ENCODE measurements around the gene MKX. TPM values are rescaled to one million over a fixed set of nuclear protein-coding genes. Genes with fewer than 3 reads are reported as not detected.

MKX gene
- total RNA-seq, 2 donors from 2014 or later, result 0.10 to 2.3 TPM

- no peak overlapping the region for H3K4me3 ChIP-seq
- no peaks in the 10 kb centered on the region for H3K4me1 ChIP-seq
- no peaks in the 10 kb centered on the region for H3K36me3 ChIP-seq
- intact Hi-C loops (cut with DNase I), result no loop called here
- no peak overlapping the region for H3K9ac ChIP-seq (ENCODE audit: low read depth in 2 of 2, low read length in 2 of 2)
- DNase-seq, result no peak
- H3K27me3 ChIP-seq, result no peaks in the 10 kb centered on the region
- H3K9me3 ChIP-seq, result no peaks in the 10 kb centered on the region
- no peak for TF ChIP-seq CTCF (IDR thresholded peaks at IDR 0.05)
- no peak overlapping the region for H3K27ac ChIP-seq
Observed at GRCh38 chr10:27643301-27643700, 102.3 kb downstream of the MKX start.

GRCh38 chr10:27642023-27642589, 103.5 kb downstream of the MKX start:
- no peak for TF ChIP-seq CTCF (IDR thresholded peaks at IDR 0.05)
- DNase-seq, result no peak
- H3K9ac ChIP-seq (ENCODE audit: low read depth in 2 of 2, low read length in 2 of 2), result no peak overlapping the region
- no peaks in the 10 kb centered on the region for H3K36me3 ChIP-seq
- no peaks in the 10 kb centered on the region for H3K27me3 ChIP-seq
- H3K4me3 ChIP-seq, result no peak overlapping the region
- no peaks in the 10 kb centered on the region for H3K4me1 ChIP-seq
- H3K27ac ChIP-seq, result no peak overlapping the region
- no peaks in the 10 kb centered on the region for H3K9me3 ChIP-seq
- intact Hi-C loops (cut with DNase I), result no loop called here

- Histone ChIP-seq H3K9ac (ENCODE audit: low read depth in 2 of 2, low read length in 2 of 2) (no peak overlapping the region), H3K9me3 (no peaks in the 10 kb centered on the region), H3K27ac (no peak overlapping the region), H3K36me3 (no peaks in the 10 kb centered on the region), H3K4me3 (no peak overlapping the region), H3K4me1 (no peaks in the 10 kb centered on the region), H3K27me3 (no peaks in the 10 kb centered on the region)
- intact Hi-C loops (cut with DNase I), result no loop called here
- no peak for TF ChIP-seq CTCF (IDR thresholded peaks at IDR 0.05)
- no peak for DNase-seq
Observed at GRCh38 chr10:27638071-27638750, 107.4 kb downstream of the MKX start.

- Histone ChIP-seq H3K27ac (no peak overlapping the region), H3K9me3 (no peaks in the 10 kb centered on the region), H3K27me3 (no peaks in the 10 kb centered on the region), H3K4me1 (no peaks in the 10 kb centered on the region), H3K36me3 (no peaks in the 10 kb centered on the region), H3K4me3 (no peak overlapping the region), H3K9ac (ENCODE audit: low read depth in 2 of 2, low read length in 2 of 2) (no peak overlapping the region)
- TF ChIP-seq CTCF (IDR thresholded peaks at IDR 0.05), result no peak
- intact Hi-C loops (cut with DNase I), result no loop called here
- DNase-seq, result no peak
Observed at GRCh38 chr10:27637601-27638000, 108.0 kb downstream of the MKX start.

- no peaks in the 10 kb centered on the region for H3K9me3 ChIP-seq
- no peak for TF ChIP-seq CTCF (IDR thresholded peaks at IDR 0.05)
- H3K4me1 ChIP-seq, result no peaks in the 10 kb centered on the region
- no peak overlapping the region for H3K9ac ChIP-seq (ENCODE audit: low read depth in 2 of 2, low read length in 2 of 2)
- intact Hi-C loops (cut with DNase I), result no loop called here
- no peak overlapping the region for H3K4me3 ChIP-seq
- H3K27me3 ChIP-seq, result no peaks in the 10 kb centered on the region
- H3K27ac ChIP-seq, result no peak overlapping the region
- no peak for DNase-seq
- H3K36me3 ChIP-seq, result no peaks in the 10 kb centered on the region
Observed at GRCh38 chr10:27636816-27637215, 108.8 kb downstream of the MKX start.
